Panc1 (cell line): Measurements from ENCODE around the gene ZNF784.

Experiments
- CTCF ChIP-seq: fragments of 450-650 bp; IDR thresholded peaks from 2 replicates; pipeline ENCODE4 v1.5.1; 2017; ENCODE audit warnings: mild to moderate bottlenecking
- POLR2AphosphoS5 ChIP-seq: IDR thresholded peaks from 2 replicates; pipeline ENCODE4 v1.6.1; 2012; ENCODE audit warnings: mild to moderate bottlenecking, low read depth, low read length, moderate library complexity
- SIN3A ChIP-seq: IDR thresholded peaks from 2 replicates; pipeline ENCODE4 v1.6.1; 2012; ENCODE audit warnings: low read depth, mild to moderate bottlenecking, low read length, moderate library complexity, borderline replicate concordance; ENCODE audit not compliant: insufficient read depth
- TF ChIP-seq, protein P1 (sequence below), 2 experiments: IDR thresholded peaks; 2 replicates each; pipeline ENCODE4 v1.6.1; 2011 to 2012; ENCODE audit warnings: low read depth in 2 of 2, control low read depth in 1 of 2, low read length in 1 of 2, mild to moderate bottlenecking in 1 of 2, moderate library complexity in 1 of 2; ENCODE audit not compliant: insufficient read depth in 1 of 2

DNA sequence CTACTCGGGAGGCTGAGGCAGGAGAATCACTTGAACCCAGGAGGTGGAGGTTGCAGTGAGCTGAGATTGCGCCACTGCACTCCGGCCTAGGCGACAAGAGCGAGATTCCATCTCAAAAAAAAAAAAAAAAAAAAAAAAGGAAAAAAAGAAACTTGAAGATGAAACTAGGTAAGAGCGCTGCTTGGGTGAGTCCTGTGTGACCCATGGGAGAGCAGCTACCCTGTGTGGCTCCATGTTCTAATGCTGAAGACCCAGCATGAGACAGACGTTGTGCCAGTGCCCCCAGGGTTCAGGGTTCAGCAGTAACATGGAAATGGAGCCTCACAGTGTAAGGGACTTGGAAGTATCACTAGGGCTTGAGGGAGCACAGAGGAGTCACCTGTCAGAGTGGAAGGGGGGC is 5.9 kb downstream of the ZNF784 start:
- TF ChIP-seq, protein P1, sequence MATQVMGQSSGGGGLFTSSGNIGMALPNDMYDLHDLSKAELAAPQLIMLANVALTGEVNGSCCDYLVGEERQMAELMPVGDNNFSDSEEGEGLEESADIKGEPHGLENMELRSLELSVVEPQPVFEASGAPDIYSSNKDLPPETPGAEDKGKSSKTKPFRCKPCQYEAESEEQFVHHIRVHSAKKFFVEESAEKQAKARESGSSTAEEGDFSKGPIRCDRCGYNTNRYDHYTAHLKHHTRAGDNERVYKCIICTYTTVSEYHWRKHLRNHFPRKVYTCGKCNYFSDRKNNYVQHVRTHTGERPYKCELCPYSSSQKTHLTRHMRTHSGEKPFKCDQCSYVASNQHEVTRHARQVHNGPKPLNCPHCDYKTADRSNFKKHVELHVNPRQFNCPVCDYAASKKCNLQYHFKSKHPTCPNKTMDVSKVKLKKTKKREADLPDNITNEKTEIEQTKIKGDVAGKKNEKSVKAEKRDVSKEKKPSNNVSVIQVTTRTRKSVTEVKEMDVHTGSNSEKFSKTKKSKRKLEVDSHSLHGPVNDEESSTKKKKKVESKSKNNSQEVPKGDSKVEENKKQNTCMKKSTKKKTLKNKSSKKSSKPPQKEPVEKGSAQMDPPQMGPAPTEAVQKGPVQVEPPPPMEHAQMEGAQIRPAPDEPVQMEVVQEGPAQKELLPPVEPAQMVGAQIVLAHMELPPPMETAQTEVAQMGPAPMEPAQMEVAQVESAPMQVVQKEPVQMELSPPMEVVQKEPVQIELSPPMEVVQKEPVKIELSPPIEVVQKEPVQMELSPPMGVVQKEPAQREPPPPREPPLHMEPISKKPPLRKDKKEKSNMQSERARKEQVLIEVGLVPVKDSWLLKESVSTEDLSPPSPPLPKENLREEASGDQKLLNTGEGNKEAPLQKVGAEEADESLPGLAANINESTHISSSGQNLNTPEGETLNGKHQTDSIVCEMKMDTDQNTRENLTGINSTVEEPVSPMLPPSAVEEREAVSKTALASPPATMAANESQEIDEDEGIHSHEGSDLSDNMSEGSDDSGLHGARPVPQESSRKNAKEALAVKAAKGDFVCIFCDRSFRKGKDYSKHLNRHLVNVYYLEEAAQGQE (IDR thresholded peaks at IDR 0.05; ENCODE audit: insufficient read depth in 1 of 2, low read depth in 2 of 2, low read length in 1 of 2): no peak
- no peak for TF ChIP-seq CTCF
- no peak for TF ChIP-seq SIN3A
- TF ChIP-seq POLR2AphosphoS5: no peak
